WERI-Rb-1 (cell line): ENCODE data around the gene RBM26.

Source experiments
- DNase-seq: peaks from one replicate; pipeline ENCODE4 v3.0.0-alpha.2; 2020
- H3K27ac ChIP-seq: fragments of 250-450 bp; sonication (Bioruptor Pico); 2 replicates; pipeline ENCODE4 v1.5.1; 2020; ENCODE audit warnings: mild to moderate bottlenecking, moderate library complexity
- H3K27me3 ChIP-seq: fragments of 250-450 bp; sonication (Bioruptor Pico); 2 replicates; pipeline ENCODE4 v1.5.1; 2021; ENCODE audit warnings: mild to moderate bottlenecking, low read depth, moderate library complexity; ENCODE audit not compliant: insufficient read depth, severe bottlenecking
- H3K36me3 ChIP-seq: fragments of 250-450 bp; sonication (Bioruptor Pico); 2 replicates; pipeline ENCODE4 v1.5.1; 2020; ENCODE audit warnings: mild to moderate bottlenecking, moderate library complexity
- H3K4me3 ChIP-seq: 2 replicates; pipeline ENCODE4 v1.5.1; 2011; ENCODE audit warnings: low read depth, mild to moderate bottlenecking, control low read depth, low read length
- H3K9me3 ChIP-seq: fragments of 250-450 bp; sonication (Bioruptor Pico); 2 replicates; pipeline ENCODE4 v1.5.1; 2021; ENCODE audit warnings: mild to moderate bottlenecking, moderate library complexity; ENCODE audit not compliant: severe bottlenecking
- TF ChIP-seq, protein P1 (sequence below): IDR thresholded peaks from 2 replicates; pipeline ENCODE4 v1.5.1; 2011; ENCODE audit warnings: low read depth, mild to moderate bottlenecking, control low read depth, inconsistent platforms, low read length

The RBM26 gene

GRCh38 chr13:79401259-79402070 is 4.6 kb downstream of the RBM26 start:
- TF ChIP-seq, protein P1, sequence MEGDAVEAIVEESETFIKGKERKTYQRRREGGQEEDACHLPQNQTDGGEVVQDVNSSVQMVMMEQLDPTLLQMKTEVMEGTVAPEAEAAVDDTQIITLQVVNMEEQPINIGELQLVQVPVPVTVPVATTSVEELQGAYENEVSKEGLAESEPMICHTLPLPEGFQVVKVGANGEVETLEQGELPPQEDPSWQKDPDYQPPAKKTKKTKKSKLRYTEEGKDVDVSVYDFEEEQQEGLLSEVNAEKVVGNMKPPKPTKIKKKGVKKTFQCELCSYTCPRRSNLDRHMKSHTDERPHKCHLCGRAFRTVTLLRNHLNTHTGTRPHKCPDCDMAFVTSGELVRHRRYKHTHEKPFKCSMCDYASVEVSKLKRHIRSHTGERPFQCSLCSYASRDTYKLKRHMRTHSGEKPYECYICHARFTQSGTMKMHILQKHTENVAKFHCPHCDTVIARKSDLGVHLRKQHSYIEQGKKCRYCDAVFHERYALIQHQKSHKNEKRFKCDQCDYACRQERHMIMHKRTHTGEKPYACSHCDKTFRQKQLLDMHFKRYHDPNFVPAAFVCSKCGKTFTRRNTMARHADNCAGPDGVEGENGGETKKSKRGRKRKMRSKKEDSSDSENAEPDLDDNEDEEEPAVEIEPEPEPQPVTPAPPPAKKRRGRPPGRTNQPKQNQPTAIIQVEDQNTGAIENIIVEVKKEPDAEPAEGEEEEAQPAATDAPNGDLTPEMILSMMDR, result no peak
- no peak for DNase-seq
- Histone ChIP-seq H3K4me3 (no peak overlapping the region), H3K36me3 (peaks cover 3% of the 10 kb centered on the region; the same call in 1 of the 2 replicates), H3K9me3 (no peaks in the 10 kb centered on the region), H3K27me3 (no peaks in the 10 kb centered on the region), H3K27ac (no peak overlapping the region)

GRCh38 chr13:79398915-79399314 is 7.1 kb downstream of the RBM26 start:
- TF ChIP-seq, protein P1, result no peak
- H3K4me3 ChIP-seq, result no peak overlapping the region
- H3K27me3 ChIP-seq, result no peaks in the 10 kb centered on the region
- no peaks in the 10 kb centered on the region for H3K9me3 ChIP-seq
- no peak for DNase-seq
- no peak overlapping the region for H3K27ac ChIP-seq
- peaks cover 3% of the 10 kb centered on the region for H3K36me3 ChIP-seq

GRCh38 chr13:79398127-79398526 is 7.9 kb downstream of the RBM26 start:
- peaks cover 3% of the 10 kb centered on the region for H3K36me3 ChIP-seq
- no peaks in the 10 kb centered on the region for H3K27me3 ChIP-seq
- DNase-seq, result no peak
- TF ChIP-seq, protein P1, result no peak
- H3K27ac ChIP-seq, result no peak overlapping the region
- H3K4me3 ChIP-seq, result no peak overlapping the region
- no peaks in the 10 kb centered on the region for H3K9me3 ChIP-seq

- Histone ChIP-seq H3K36me3 (peaks cover 3% of the 10 kb centered on the region), H3K4me3 (no peak overlapping the region), H3K9me3 (no peaks in the 10 kb centered on the region), H3K27me3 (no peaks in the 10 kb centered on the region), H3K27ac (no peak overlapping the region)
- TF ChIP-seq, protein P1, result no peak
- DNase-seq, result no peak
These were observed 10.2 kb downstream of the RBM26 start for GRCh38 chr13:79395881-79396280.

- Histone ChIP-seq H3K27ac (no peak overlapping the region), H3K27me3 (no peaks in the 10 kb centered on the region), H3K36me3 (no peaks in the 10 kb centered on the region; the same call in 1 of the 2 replicates), H3K9me3 (no peaks in the 10 kb centered on the region), H3K4me3 (no peak overlapping the region)
- no peak for DNase-seq
- TF ChIP-seq, protein P1, result no peak
These were observed 12.3 kb downstream of the RBM26 start for GRCh38 chr13:79393564-79394249.
